Tibial artery (tissue), 4 donors: ENCODE measurements around the gene KCNMB1.

Source experiments
- DNase-seq, 2 donors: peaks; one replicate each; pipeline ENCODE4 v3.0.0-alpha.2; 2019
- H3K27ac ChIP-seq, 2 donors: fragments of 200-600 bp; sonication (generic) in 1 of 2; 1 replicate in 1 of 2; 2 replicates in 1 of 2; pipeline ENCODE4 v1.5.1; 2018 to 2019; ENCODE audit warnings: mild to moderate bottlenecking in 1 of 2
- H3K27me3 ChIP-seq, 2 donors: fragments of 200-600 bp; sonication (generic) in 1 of 2; one replicate each; pipeline versions ENCODE4 v1.5.1 to v1.6.0; 2016 to 2019
- H3K36me3 ChIP-seq, 3 donors: fragments of 200-600 bp; sonication (generic) in 2 of 3; one replicate each; pipeline ENCODE4 v1.5.1; 2016 to 2019; ENCODE audit warnings: mild to moderate bottlenecking in 2 of 3
- H3K4me1 ChIP-seq, 4 donors: fragments of 200-600 bp; sonication (generic) in 2 of 4; 1 replicate in 3 of 4; 2 replicates in 1 of 4; pipeline ENCODE4 v1.5.1; 2016 to 2019
- H3K4me3 ChIP-seq, 2 donors: fragments of 200-600 bp; sonication (generic) in 1 of 2; 1 replicate in 1 of 2; 2 replicates in 1 of 2; pipeline ENCODE4 v1.5.1; 2018 to 2019; ENCODE audit warnings: mild to moderate bottlenecking in 2 of 2
- H3K9me3 ChIP-seq, 3 donors: fragments of 200-600 bp; sonication (generic) in 1 of 3; one replicate each; pipeline ENCODE4 v1.5.1; 2016 to 2019
- CTCF ChIP-seq, 2 experiments: fragments of 200-600 bp in 1 of 2; fragments of 450-650 bp in 1 of 2; IDR thresholded peaks; one replicate each; pipeline ENCODE4 v1.5.1; 2017 to 2019; ENCODE audit warnings: antibody characterized with exemption in 2 of 2, mild to moderate bottlenecking in 1 of 2, moderate library complexity in 1 of 2
- intact Hi-C: fragments of 100-400 bp; cut with DNase I; formaldehyde crosslinking; loops from one replicate; pipeline ENCODE4 v1.15.0; 2023; ENCODE audit warnings: low total_unique reads

Gene KCNMB1

GRCh38 chr5:170408877-170409660 is 19.9 kb upstream of the KCNMB1 start:
- H3K4me3 ChIP-seq: no peak overlapping the region
- H3K4me1 ChIP-seq: peaks cover 0 to 13% (median 6%) of the 10 kb centered on the region in 4 donors
- TF ChIP-seq CTCF (IDR thresholded peaks at IDR 0.05): no peak
- peaks cover 0 to 11% (median 0%) of the 10 kb centered on the region in 3 donors for H3K36me3 ChIP-seq
- no peak for DNase-seq
- H3K27ac ChIP-seq: no peak overlapping the region
- intact Hi-C loops: no loop called here
- no peaks in the 10 kb centered on the region for H3K27me3 ChIP-seq
- no peaks in the 10 kb centered on the region for H3K9me3 ChIP-seq

- Histone ChIP-seq H3K27ac (no peak overlapping the region), H3K27me3 (no peaks in the 10 kb centered on the region), H3K4me1 (peaks cover 0 to 13% (median 6%) of the 10 kb centered on the region in 4 donors), H3K36me3 (peaks cover 0 to 9% (median 0%) of the 10 kb centered on the region in 3 donors), H3K4me3 (no peak overlapping the region), H3K9me3 (no peaks in the 10 kb centered on the region)
- no peak for DNase-seq
- intact Hi-C loops: no loop called here
- TF ChIP-seq CTCF (IDR thresholded peaks at IDR 0.05): no peak
Observed at GRCh38 chr5:170408226-170408625, 19.1 kb upstream of the KCNMB1 start.

GRCh38 chr5:170407062-170407461 is 17.9 kb upstream of the KCNMB1 start:
- Histone ChIP-seq H3K27ac (no peak overlapping the region), H3K4me3 (no peak overlapping the region), H3K27me3 (no peaks in the 10 kb centered on the region), H3K9me3 (no peaks in the 10 kb centered on the region), H3K4me1 (peaks cover 0 to 13% (median 6%) of the 10 kb centered on the region in 4 donors), H3K36me3 (peaks cover 0 to 6% (median 2%) of the 10 kb centered on the region in 3 donors)
- DNase-seq: no peak
- intact Hi-C loops: no loop called here
- no peak for TF ChIP-seq CTCF (IDR thresholded peaks at IDR 0.05)

GRCh38 chr5:170405817-170406216 is 16.6 kb upstream of the KCNMB1 start:
- no peaks in the 10 kb centered on the region for H3K27me3 ChIP-seq
- H3K4me1 ChIP-seq: peaks cover 0 to 13% (median 6%) of the 10 kb centered on the region in 4 donors
- no peak for DNase-seq
- no peaks in the 10 kb centered on the region for H3K9me3 ChIP-seq
- H3K27ac ChIP-seq: no peak overlapping the region
- TF ChIP-seq CTCF (IDR thresholded peaks at IDR 0.05): no peak
- no peak overlapping the region for H3K4me3 ChIP-seq
- intact Hi-C loops: no loop called here
- H3K36me3 ChIP-seq: peaks cover 0 to 12% (median 8%) of the 10 kb centered on the region in 3 donors

GRCh38 chr5:170404398-170404797 is 15.2 kb upstream of the KCNMB1 start:
- TF ChIP-seq CTCF (IDR thresholded peaks at IDR 0.05): no peak
- intact Hi-C loops: no loop called here
- no peak overlapping the region for H3K4me3 ChIP-seq
- H3K4me1 ChIP-seq: peaks cover 0 to 13% (median 6%) of the 10 kb centered on the region in 4 donors
- H3K27me3 ChIP-seq: no peaks in the 10 kb centered on the region
- peaks cover 4 to 12% (median 8%) of the 10 kb centered on the region in 3 donors for H3K36me3 ChIP-seq
- no peak overlapping the region for H3K27ac ChIP-seq
- no peaks in the 10 kb centered on the region for H3K9me3 ChIP-seq
- no peak for DNase-seq
